Stimulated activated CD8-positive, alpha-beta memory T cell treated with anti-CD3 and anti-CD28 coated beads, Interleukin-15, amount 100 ng/mL, for 1 hour (primary cell): ENCODE results near the gene NAGA.

ENCODE experiments used
- DNase-seq: peaks from one replicate; pipeline ENCODE4 v3.0.0-alpha.2; 2020; ENCODE audit warnings: low read depth

The NAGA gene

DNA sequence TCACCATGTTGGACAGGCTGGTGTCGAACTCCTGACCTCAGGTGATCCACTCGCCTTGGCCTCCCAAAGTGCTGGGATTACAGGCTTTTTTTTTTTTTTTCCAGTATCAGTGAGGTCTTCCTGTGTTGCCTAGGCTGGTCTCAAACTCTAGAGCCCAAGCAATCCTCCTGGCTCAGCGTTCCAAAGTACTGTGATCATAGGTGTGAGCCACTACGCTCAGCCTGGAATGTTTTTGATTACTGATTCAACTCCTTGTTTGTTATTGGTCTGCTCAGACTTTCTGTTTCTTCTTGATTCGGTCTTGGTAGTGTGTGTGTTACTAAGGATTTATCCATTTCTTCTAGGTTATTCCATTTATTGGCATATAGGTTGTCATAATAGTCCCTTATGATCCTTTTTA, 31.3 kb downstream of the NAGA start:
- DNase-seq = no peak

DNA sequence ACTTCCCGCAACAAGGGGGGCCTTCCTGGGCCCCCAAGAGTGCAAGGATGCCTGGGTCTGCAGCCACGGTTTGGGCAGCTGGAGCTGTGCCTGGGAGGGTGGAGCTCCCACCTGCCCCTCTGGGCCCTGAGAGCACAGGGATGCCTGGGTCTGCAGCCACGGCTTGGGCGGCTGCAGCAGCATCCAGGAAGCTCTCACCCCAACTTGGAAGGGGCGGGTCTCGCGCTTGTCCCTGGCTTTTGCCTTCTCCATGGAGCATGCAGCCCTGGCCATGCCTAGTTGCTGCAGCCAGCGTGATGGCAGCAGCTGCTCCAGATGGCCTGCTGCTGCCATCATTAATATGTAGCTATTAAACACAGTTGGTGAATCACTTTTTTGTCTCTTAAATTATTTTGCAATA, 35.4 kb downstream of the NAGA start:
- no peak for DNase-seq

DNA sequence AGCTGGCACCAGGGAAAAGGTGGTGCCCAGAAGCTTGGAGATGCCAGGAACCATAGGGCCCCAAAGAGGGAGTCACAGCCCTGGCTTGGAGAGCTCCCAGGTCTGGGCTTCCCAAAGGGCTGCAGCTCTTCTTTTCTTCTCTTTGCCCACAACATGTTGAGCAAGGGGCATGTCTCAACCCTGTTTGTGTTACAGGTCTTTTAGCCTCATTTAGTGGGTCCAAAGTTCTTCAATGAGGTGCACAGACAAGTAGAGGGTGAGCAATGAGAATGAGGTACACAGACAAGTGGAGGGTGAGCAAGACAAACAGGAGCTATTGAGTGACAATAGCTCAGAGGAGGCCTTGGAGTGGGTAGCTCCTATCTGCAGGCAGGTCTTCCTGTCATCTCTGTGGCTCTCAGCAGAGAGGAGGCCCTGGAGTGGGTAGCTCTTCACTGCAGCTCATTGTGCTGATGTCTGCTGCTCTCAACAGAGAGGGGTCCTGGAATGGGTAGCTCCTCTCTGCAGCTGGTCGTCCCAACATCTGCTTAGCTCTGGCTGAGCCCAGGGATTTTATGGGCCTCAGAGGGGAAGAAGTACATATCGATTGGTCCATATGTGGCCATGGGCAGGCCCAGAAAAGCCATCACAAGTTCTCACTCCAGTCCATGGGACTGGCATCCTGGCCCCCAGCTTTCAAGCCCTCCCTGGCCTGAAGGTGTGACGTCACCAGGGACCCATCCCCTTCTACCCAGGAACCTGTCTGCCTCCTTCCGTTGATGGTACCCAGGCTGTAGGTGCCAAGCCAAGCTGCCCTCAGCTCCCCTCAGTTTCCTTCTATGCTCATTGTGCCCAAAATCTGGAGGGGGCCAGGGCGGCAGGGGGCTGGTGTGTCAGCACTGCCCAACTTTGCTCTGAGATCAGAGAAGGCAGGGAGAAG, 37.1 kb downstream of the NAGA start:
- DNase-seq = no peak

DNA sequence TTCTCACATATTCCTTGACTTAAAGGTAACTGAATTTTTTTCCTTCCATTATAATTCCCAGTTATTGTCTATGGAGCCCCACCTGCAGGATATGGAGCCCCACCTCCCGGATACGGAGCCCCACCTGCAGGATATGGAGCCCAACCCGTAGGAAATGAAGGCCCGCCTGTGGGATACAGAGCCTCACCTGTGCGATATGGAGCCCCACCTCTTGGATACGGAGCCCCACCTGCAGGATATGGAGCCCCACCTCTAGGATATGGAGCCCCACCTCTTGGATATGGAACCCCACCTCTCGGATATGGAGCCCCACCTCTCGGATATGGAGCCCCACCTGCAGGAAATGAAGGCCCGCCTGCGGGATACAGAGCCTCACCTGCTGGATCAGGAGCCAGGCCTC, 43.9 kb downstream of the NAGA start:
- no peak for DNase-seq

DNA sequence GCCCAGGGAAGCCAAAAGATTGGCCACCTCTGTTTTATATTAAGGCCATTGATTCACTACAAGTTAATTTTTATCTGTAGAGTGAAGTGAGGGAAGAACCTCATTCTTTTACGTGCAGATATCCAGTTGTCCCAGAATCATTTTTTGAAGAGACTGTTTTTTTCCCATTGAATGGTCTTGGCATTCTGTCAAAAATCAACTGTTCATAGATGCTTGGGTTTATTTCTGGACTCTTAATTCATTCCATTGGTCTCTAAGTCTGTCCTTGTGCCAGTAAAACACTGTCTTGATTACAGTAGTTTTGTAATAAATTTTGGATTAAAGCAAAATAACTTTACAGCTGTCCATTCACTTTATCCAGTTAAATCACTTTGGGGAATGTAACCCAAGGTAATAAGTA, 45.2 kb downstream of the NAGA start:
- DNase-seq = no peak

DNA sequence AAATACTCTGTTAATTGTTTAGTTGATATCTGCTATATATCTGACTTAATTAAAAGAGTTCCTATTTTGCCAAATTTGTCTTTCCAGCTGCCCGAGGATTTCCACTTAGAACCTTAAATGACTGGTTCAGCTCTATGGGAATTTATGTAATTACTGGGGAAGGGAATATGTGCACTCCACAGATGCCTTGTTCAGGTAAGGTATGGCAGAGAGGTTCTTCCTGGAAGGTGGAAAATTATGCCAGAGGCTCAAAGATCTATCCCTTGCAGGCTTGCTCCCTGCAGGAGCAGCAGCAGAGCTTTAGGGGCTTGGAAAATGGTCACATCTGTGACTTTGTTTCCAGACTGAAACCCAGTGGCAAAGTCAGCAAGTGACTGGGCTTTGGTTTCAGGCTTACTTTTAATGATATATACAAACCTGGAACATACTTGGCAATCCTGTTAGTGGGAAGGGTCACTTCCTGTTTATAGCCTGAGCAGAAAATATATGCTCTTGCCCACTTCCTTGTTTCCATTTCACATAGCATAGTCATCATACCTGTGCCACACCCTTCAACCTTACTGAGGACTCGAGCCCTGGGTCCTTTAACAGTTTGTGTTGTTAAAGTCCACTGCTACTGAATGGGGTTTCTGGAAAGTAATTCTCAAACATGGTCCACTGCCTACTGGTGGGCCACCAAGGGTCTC, 48.3 kb downstream of the NAGA start:
- no peak for DNase-seq

DNA sequence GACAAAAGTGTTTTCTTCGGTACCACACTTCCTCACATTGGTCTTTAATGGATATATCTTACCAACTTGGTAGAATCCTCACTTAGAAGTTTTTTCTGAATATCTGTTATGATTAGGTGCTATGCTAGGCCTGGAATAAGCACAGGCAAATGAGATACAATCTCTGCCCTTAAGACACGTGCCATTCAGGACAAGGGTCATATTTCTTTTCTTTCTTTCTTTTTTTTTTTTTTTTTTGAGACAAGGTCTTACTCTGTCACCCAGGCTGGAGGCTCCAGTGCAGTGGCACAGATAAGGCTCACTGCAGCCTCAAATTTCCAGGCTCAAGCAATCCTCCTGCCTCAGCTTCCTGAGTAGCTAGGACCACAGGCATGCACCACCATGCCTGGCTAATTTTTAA, 49.0 kb downstream of the NAGA start:
- no peak for DNase-seq

DNA sequence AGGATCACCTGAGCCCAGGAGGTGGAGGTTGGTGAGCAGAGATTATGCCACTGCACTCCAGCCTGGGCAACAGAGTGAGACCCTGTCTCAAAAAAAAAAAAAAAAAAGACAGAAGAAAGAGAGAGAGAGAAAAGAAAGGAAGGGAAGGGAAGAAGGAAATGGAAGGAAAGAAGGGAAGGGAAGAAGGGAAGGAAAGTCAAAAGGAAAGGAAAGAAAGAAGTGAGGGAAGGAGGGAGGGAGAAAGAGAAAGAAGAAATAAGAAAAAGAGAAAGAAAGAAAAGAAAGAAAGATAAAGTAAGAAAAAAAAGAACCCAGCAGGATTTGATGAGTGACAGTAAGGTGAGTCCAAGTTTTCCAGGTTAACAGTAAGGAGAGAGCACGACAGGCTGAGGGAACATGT, 52.4 kb downstream of the NAGA start:
- DNase-seq = no peak

DNA sequence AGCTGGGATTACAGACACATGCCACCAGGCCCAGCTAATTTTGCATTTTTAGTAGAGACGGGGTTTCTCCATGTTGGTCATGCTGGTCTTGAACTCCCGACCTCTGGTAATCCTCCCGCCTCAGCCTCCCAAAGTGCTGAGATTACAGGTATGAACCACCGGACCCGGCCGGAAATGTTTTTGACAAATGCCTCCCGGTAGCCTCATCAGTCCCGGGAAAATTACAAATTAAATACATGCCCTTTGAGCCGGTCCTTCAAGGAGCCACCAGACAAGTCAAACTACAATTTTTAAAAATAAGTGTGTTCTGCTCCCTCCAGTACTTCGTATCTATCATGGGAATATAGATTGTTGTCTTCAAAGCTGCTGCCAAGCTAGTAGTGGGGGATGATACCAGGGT, 54.5 kb downstream of the NAGA start:
- DNase-seq = no peak

DNA sequence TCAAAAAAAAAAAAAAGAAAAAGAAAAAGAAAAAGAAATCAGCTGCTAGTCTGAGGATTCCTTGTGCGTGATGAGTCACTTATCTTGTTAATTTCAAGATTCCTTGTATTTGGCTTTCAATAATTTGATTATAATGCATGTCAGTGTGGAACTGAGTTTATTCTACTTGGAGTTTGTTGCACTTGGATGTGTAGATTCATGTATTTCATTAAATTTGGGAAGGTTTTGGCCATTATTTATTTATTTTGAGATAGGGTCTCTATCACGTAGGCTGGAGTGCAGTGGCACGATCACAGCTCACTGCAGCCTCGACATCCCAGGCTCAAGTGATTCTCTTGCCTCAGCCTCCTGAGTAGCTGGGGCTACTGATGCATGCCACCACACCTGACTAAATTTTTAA, 57.2 kb downstream of the NAGA start:
- DNase-seq = no peak

DNA sequence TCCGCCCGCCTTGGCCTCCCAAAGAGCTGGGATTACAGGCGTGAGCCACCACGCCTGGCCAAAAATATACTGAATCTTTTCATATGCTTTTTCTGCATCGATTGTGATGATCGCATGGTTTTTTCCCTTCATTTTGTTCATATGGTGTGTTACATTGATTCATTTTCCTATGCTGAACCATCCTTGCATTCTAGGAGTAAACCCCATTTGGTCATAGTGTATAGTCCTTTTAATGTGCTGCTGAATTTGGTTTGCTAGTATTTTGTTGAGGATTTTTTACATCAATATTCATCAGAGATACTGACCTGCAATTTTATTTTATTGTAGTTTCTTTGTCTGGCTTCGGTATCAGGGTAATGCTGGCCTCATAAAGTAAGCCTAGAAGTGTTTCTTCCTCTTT, 59.8 kb downstream of the NAGA start:
- DNase-seq = no peak
